AML-193 (cell line): ENCODE results near the gene CACNA2D2.
A peak's percentile ranks its signal among the peaks of the same experiment; 100 is the strongest.

Source experiments
- DNase-seq, 2 experiments: peaks; one replicate each; lab custom pipeline; 2025; lab: John Stamatoyannopoulos, UW

Gene CACNA2D2

GRCh38 chr3:50345586-50346234, 157.7 kb downstream of the CACNA2D2 start, which contains the start of gene ZMYND10:
Gene ZMYND10 (minus strand): TSS chr3:50345732. CDS start chr3:50345579, 153 bp downstream.
- no peak for DNase-seq

DNA sequence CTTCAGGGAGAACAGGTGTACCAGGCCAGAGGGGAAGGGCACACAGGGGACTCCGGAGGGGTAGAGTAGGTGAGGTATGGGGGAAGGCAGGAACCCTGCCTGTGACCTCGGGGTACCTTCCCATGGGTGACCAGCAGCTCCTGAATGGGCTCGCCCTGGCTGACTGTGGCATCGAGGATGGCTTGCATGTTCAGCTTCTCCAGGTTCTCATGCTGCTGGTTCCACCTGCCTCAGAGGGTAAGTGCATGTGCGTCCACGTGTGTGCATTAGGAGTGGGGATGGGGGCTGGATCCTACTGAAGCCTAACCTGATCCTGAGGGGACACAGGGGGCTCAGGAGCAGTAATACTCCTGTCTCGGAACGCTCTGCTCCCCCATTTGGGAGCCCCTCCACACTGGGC, 158.4 kb downstream of the CACNA2D2 start:
- no peak for DNase-seq

- DNase-seq: no peak
These were observed 160.4 kb downstream of the CACNA2D2 start for GRCh38 chr3:50342813-50343633.

DNA sequence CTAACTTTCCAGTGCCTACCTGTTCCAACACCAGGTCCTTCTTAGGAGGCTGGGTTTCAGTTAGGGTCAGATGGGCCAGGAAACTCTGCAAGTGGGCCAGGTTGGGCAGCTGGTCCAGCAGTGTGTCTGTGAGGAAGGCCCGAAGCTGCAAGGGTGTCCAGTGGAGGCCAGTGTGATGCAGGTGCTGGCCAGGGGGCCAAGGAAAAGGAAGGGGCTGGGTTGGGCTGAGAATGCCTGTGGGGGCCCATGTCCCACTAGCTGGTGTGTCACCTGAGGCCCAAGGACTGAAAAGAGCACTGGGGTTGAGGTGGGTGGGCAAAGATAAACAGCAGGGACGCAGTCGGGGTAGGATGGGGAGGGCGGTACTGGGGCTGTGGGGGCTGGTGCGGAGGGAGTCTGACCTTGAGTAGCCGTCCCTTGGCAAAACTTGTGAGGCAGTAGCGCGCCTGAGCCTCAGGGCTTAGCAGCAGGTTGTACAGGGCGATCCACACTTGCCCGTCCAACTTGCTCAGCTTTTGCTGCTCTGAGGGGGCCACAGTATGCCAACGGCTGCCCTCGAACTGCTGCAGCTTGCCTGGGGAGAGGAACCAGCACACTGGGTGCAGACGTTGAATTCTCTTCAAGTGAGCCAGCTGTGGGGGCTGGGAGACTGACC, 161.3 kb downstream of the CACNA2D2 start:
- no peak for DNase-seq

- DNase-seq: no peak
These were observed 161.9 kb downstream of the CACNA2D2 start for GRCh38 chr3:50341537-50341936.

- DNase-seq: peak; percentile 100
These were observed 162.7 kb downstream of the CACNA2D2 start, which contains the start of gene RASSF1 for GRCh38 chr3:50340448-50341329. Gene RASSF1 (minus strand): TSS chr3:50340836. CDS start chr3:50340805, 31 bp downstream.

DNA sequence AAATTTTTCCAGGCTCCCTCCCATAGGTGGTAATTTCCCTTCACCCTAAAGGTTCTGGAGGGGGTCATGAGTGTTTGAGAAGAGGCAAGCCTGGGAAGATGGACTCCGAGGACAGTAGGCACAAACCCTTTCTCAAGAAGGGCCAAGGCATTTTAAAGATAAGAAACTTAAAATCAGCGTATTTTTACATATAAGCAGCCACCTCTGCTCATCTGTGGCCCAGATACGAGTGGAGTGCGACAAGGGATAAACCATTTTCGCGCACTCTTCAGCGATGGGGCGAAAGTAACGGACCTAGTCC, 163.3 kb downstream of the CACNA2D2 start:
- no peak for DNase-seq

- DNase-seq: no peak
These were observed 163.8 kb downstream of the CACNA2D2 start for GRCh38 chr3:50339485-50340146.

- DNase-seq: peak; percentile 51 to 59
These were observed 164.5 kb downstream of the CACNA2D2 start for GRCh38 chr3:50338965-50339364.

GRCh38 chr3:50337175-50337861, 166.1 kb downstream of the CACNA2D2 start:
- peak; percentile 100 for DNase-seq

DNA sequence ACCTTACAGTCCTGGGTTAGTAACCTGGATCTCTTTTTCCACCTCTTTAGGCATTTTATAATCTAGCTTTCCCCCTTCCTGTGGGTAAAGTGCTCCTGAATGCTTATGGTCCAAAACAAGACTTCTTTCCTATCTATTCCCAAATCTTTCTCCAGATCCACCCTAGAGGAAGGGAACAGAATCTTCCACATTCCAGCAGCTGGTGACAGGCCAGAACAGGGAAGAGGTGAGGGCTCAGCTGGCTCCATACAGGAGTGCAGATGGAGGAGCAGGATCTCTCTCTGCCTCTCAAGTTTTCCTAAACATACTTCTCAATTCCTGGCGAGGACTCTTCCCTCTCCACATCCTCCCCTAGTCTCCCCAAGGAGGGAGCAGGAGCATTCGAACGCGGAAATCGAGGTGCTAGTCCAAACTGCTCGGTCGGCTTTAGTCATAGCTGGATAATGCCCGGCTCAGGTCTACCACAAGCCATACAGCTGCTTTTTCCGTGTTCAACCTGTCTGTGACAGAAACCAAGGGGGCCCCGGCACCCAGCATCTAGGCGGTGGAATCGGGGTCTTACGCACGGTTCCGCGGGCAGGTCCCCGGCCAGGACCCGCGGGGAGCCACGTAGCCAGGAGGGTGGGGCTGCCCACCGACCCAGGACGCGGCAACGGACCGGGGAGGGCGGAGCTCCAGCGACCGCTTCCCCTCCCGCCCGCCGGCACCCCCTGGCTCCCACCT, 166.8 kb downstream of the CACNA2D2 start:
- no peak for DNase-seq

GRCh38 chr3:50334339-50335075, 168.9 kb downstream of the CACNA2D2 start:
- no peak for DNase-seq

DNA sequence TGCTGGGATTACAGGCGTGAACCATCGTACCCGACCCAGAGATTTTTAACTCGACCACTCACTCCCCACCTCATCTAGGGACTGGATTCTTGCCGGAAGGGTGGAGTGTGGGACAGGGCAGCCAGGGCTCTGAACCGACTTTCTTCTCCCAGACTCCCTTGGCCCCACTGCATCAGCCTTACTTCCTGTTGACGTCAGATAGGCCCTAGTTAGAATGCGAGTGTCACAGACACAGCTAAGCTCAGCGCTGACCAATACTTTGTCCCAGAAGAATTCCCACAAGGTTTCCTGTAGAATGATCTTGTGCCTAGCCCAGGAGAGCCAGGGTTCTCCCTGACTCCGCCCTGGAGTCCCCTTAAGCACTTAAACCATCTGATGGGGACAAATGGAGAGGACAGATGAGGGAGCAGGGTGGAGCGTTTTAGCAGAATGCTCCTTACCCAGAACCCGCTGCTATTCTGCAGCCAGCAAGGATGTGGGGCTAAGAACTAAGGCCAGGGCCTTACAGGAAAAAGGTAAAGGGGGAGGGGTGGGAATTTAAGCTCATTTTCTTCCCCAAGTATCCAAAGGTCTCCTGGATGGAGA, 169.6 kb downstream of the CACNA2D2 start:
- no peak for DNase-seq

- DNase-seq: no peak
These were observed 172.0 kb downstream of the CACNA2D2 start for GRCh38 chr3:50331364-50331907.

DNA sequence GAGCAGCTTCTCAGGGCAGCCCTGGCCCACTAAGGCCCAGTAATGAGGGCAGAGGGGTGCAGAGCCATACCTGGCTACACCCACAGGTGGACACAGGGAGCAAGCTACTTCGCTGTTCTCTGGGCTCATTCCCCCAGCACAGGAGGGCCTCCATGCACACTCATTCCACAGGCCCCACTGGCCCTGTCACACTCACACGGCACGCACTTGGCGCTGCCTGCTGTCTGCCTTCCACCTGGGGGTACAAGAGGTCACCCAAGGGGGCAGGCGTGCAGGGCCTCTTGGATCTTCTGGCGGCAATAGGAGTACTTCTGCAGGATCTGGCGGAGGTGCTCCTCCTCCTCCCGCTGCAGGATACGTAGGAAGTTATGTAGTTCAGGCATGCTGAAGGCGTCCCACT, 173.1 kb downstream of the CACNA2D2 start:
- DNase-seq: no peak

DNA sequence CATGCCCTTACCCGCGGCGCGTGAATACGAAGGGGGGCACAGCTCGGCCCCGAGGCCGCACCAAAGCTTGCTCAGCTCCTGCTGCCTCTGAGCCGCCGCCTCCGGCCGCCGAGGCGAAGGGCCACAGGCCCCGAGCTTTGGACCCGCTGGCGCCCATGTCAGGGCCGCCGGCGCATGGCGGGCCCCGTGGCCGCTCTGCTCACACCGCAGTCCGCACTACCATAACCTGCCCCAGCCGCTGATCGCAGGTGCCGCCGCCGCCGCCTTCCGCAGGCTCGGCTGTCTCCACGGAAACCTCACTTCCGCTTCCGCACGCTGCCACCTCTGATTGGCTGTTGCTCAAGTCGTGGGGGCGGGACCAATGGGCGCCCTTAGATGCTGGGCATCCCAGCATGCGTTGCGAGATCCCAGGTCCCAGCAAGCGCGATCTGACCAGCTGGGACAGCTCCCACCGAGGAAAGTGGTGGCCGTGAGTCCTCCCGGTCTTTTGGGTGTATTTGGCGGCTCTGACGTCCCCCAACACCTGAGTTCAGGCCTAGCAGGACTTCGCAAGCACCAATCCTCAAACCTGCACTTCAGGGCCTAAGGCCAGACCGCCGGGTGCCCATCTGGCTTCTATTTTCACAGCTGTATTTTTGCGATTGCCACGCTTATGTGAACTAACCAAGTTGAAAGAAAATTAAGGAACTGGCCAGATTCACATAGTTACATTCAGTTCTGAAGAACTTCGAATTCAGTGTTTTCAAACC, 175.3 kb downstream of the CACNA2D2 start, which contains the start of gene TUSC2:
Gene TUSC2, minus strand, starts transcription at position 281 of the 749 bp plus-strand sequence. Its CDS starts 124 bp downstream, at position 157.
- peak; percentile 98 to 99 for DNase-seq

DNA sequence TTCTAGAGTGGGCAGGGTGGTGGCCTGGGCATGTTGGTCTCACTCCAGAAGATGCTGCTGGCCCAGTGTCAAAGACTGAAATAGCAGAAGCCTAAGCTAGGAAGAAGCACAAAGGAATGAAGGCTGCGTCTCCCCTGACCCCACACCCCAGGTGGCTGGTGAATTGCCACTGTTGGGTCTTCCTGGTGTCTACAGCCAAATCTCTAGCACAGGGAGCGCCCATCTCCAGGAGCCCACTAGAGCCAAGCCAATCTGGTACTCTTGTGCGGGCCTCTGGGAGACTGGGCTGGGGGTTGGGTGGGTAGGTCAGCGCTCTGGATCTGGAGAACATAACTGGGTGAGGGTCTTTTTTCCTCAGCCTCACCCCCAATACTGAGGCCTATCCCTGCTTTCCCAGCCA, 176.3 kb downstream of the CACNA2D2 start:
- no peak for DNase-seq

GRCh38 chr3:50326182-50326541, 177.3 kb downstream of the CACNA2D2 start:
- DNase-seq: no peak
